Neural progenitor cell (in vitro differentiated cells): ENCODE results near the gene DMKN. TPM values are rescaled to one million over a fixed set of nuclear protein-coding genes. Genes with fewer than 3 reads are reported as not detected.

Experiments
- DNase-seq: peaks from one replicate; pipeline ENCODE4 v3.0.0-alpha.2; 2016; ENCODE audit warnings: low spot score
- H2AFZ ChIP-seq: fragments of 200-600 bp; sonication (generic); replicated peaks from 2 replicates; pipeline ENCODE4 v1.6.1; 2016; ENCODE audit warnings: antibody characterized with exemption
- H3F3A ChIP-seq: fragments of 200-600 bp; sonication (generic); 2 replicates; pipeline ENCODE4 v1.6.1; 2016; ENCODE audit warnings: antibody characterized with exemption, low read depth
- H3K27ac ChIP-seq: fragments of 200-600 bp; sonication (generic); 2 replicates; pipeline ENCODE4 v1.5.1; 2016; ENCODE audit warnings: mild to moderate bottlenecking
- H3K27me3 ChIP-seq: fragments of 200-600 bp; sonication (generic); 2 replicates; pipeline ENCODE4 v1.6.1; 2016; ENCODE audit warnings: mild to moderate bottlenecking, moderate library complexity
- H3K36me3 ChIP-seq: fragments of 200-600 bp; sonication (generic); 2 replicates; pipeline ENCODE4 v1.5.1; 2016
- H3K4me1 ChIP-seq: fragments of 200-600 bp; sonication (generic); 2 replicates; pipeline ENCODE4 v1.6.1; 2016; ENCODE audit warnings: mixed run types
- H3K4me2 ChIP-seq: fragments of 200-600 bp; sonication (generic); 2 replicates; pipeline ENCODE4 v1.6.1; 2016
- H3K4me3 ChIP-seq: fragments of 200-600 bp; sonication (generic); 2 replicates; pipeline ENCODE4 v1.5.1; 2016
- H3K79me2 ChIP-seq: fragments of 200-600 bp; sonication (generic); 2 replicates; pipeline ENCODE4 v1.6.1; 2016; ENCODE audit warnings: low read depth
- H3K9ac ChIP-seq: fragments of 200-600 bp; sonication (generic); 2 replicates; pipeline ENCODE4 v1.6.1; 2016
- H3K9me3 ChIP-seq: fragments of 200-600 bp; sonication (generic); 2 replicates; pipeline ENCODE4 v1.5.1; 2016; ENCODE audit warnings: low read depth
- H4K20me1 ChIP-seq: fragments of 200-600 bp; sonication (generic); 2 replicates; pipeline ENCODE4 v1.6.1; 2016; ENCODE audit warnings: low read depth
- H3K27ac Mint-ChIP-seq: 3 replicates; pipeline ENCODE4 v1.8.0; 2021; ENCODE audit warnings: mixed read lengths
- H3K27me3 Mint-ChIP-seq: 2 replicates; pipeline ENCODE4 v1.8.0; 2022; ENCODE audit warnings: low read depth, mild to moderate bottlenecking, inconsistent platforms, moderate library complexity, mixed read lengths; ENCODE audit not compliant: insufficient read depth
- H3K36me3 Mint-ChIP-seq: 3 replicates; pipeline ENCODE4 v1.8.0; 2021; ENCODE audit warnings: mixed read lengths
- H3K4me1 Mint-ChIP-seq: 3 replicates; pipeline ENCODE4 v1.8.0; 2021; ENCODE audit warnings: mixed read lengths
- H3K4me3 Mint-ChIP-seq: 3 replicates; pipeline ENCODE4 v1.8.0; 2021; ENCODE audit warnings: mild to moderate bottlenecking, moderate library complexity, mixed read lengths
- H3K9me3 Mint-ChIP-seq: 3 replicates; pipeline ENCODE4 v1.8.0; 2020; ENCODE audit warnings: mixed read lengths
- EZH2 ChIP-seq: fragments of 200-600 bp; sonication (generic); IDR thresholded peaks from 2 replicates; pipeline ENCODE4 v1.6.1; 2017; ENCODE audit warnings: antibody characterized with exemption, mild to moderate bottlenecking, moderate library complexity
- EZH2phosphoT487 ChIP-seq: fragments of 200-600 bp; sonication (generic); IDR thresholded peaks from 2 replicates; pipeline ENCODE4 v1.6.1; 2017; ENCODE audit warnings: antibody characterized with exemption
- total RNA-seq: library from RNA; depleted of rRNA; stranded (reverse); fragments of >200 nt; gene quantifications from 2 replicates; pipeline ENCODE4 v1.2.3, GENCODE V29; 2015; ENCODE audit warnings: low replicate concordance
- TF ChIP-seq, protein P1 (sequence below): fragments of 200-600 bp; sonication (generic); IDR thresholded peaks from 2 replicates; pipeline ENCODE4 v1.5.1; 2017; ENCODE audit warnings: antibody characterized with exemption, mild to moderate bottlenecking

Gene DMKN
- total RNA-seq, 1 donor from 2014 or later, result 175 TPM

DNA sequence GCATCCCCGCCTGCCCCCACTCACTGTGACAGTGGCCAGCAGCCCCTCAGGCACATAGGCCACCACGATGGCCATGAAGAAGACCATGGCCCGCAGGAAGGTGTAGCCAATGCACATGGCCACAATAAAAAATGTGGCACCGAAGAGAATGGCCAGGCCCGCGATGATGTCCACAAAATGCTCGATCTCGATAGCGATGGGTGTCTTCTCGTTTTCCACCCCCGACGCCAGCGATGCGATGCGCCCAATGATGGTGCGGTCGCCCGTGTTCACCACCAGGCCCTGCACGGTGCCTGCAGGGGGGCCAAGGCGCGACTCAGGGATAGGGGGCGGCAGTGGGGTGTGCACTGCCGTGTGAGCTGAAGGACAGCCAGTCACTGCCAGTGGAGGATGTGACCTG lies 46.3 kb upstream of the DMKN start:
- no peak for DNase-seq
- Mint-ChIP-seq H3K27ac (no peak overlapping the region), H3K9me3 (no peaks in the 10 kb centered on the region), H3K27me3 (peaks cover 33% of the 10 kb centered on the region), H3K4me3 (peak overlapping the region; percentile 33), H3K4me1 (peaks cover 11% of the 10 kb centered on the region), H3K36me3 (no peaks in the 10 kb centered on the region)
- no peak overlapping the region for H3K27ac ChIP-seq
- no peak overlapping the region for H3K4me2 ChIP-seq
- no peak overlapping the region for H2AFZ ChIP-seq
- TF ChIP-seq, protein P1, sequence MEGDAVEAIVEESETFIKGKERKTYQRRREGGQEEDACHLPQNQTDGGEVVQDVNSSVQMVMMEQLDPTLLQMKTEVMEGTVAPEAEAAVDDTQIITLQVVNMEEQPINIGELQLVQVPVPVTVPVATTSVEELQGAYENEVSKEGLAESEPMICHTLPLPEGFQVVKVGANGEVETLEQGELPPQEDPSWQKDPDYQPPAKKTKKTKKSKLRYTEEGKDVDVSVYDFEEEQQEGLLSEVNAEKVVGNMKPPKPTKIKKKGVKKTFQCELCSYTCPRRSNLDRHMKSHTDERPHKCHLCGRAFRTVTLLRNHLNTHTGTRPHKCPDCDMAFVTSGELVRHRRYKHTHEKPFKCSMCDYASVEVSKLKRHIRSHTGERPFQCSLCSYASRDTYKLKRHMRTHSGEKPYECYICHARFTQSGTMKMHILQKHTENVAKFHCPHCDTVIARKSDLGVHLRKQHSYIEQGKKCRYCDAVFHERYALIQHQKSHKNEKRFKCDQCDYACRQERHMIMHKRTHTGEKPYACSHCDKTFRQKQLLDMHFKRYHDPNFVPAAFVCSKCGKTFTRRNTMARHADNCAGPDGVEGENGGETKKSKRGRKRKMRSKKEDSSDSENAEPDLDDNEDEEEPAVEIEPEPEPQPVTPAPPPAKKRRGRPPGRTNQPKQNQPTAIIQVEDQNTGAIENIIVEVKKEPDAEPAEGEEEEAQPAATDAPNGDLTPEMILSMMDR, result no peak
- TF ChIP-seq EZH2, result no peak
- no peak for TF ChIP-seq EZH2phosphoT487
- no peaks in the 10 kb centered on the region for H3K4me1 ChIP-seq
- peaks cover 11% of the 10 kb centered on the region for H3F3A ChIP-seq
- no peaks in the 10 kb centered on the region for H3K9me3 ChIP-seq
- no peak overlapping the region for H3K4me3 ChIP-seq
- H4K20me1 ChIP-seq, result no peaks in the 10 kb centered on the region
- H3K27me3 ChIP-seq, result peaks cover 76% of the 10 kb centered on the region
- H3K79me2 ChIP-seq, result no peaks in the 10 kb centered on the region
- H3K36me3 ChIP-seq, result no peaks in the 10 kb centered on the region
- no peak overlapping the region for H3K9ac ChIP-seq

GRCh38 chr19:35559281-35559659 lies 45.8 kb upstream of the DMKN start:
- H4K20me1 ChIP-seq, result no peaks in the 10 kb centered on the region
- no peak overlapping the region for H3K9ac ChIP-seq
- H3K4me3 Mint-ChIP-seq, result peak overlapping the region; percentile 43
- H3K9me3 Mint-ChIP-seq, result no peaks in the 10 kb centered on the region
- H3K4me1 ChIP-seq, result no peaks in the 10 kb centered on the region
- H3K27me3 ChIP-seq, result peaks cover 78% of the 10 kb centered on the region
- peak; percentile 31 for DNase-seq
- TF ChIP-seq EZH2phosphoT487, result no peak
- no peak for TF ChIP-seq EZH2
- TF ChIP-seq, protein P1, result no peak
- H3F3A ChIP-seq, result peaks cover 11% of the 10 kb centered on the region
- H3K27ac ChIP-seq, result no peak overlapping the region
- no peak overlapping the region for H3K27ac Mint-ChIP-seq
- H3K4me2 ChIP-seq, result no peak overlapping the region
- H3K79me2 ChIP-seq, result no peaks in the 10 kb centered on the region
- H3K9me3 ChIP-seq, result no peaks in the 10 kb centered on the region
- H2AFZ ChIP-seq, result no peak overlapping the region
- peaks cover 35% of the 10 kb centered on the region for H3K27me3 Mint-ChIP-seq
- H3K36me3 Mint-ChIP-seq, result no peaks in the 10 kb centered on the region
- H3K4me1 Mint-ChIP-seq, result peaks cover 11% of the 10 kb centered on the region
- no peaks in the 10 kb centered on the region for H3K36me3 ChIP-seq
- H3K4me3 ChIP-seq, result no peak overlapping the region

GRCh38 chr19:35558400-35559280 lies 45.2 kb upstream of the DMKN start:
- no peaks in the 10 kb centered on the region for H3K9me3 ChIP-seq
- no peaks in the 10 kb centered on the region for H4K20me1 ChIP-seq
- H3K36me3 ChIP-seq, result no peaks in the 10 kb centered on the region
- no peak overlapping the region for H3K27ac Mint-ChIP-seq
- H3F3A ChIP-seq, result peaks cover 11% of the 10 kb centered on the region
- peaks cover 79% of the 10 kb centered on the region for H3K27me3 ChIP-seq
- no peak for DNase-seq
- peak overlapping the region; percentile 73 for H3K4me2 ChIP-seq
- H3K27me3 Mint-ChIP-seq, result peaks cover 38% of the 10 kb centered on the region
- H3K27ac ChIP-seq, result no peak overlapping the region
- no peak overlapping the region for H3K9ac ChIP-seq
- H3K9me3 Mint-ChIP-seq, result no peaks in the 10 kb centered on the region
- TF ChIP-seq EZH2phosphoT487 (no peak), EZH2 (peak; percentile 32)
- H3K79me2 ChIP-seq, result no peaks in the 10 kb centered on the region
- H3K36me3 Mint-ChIP-seq, result no peaks in the 10 kb centered on the region
- peaks cover 11% of the 10 kb centered on the region for H3K4me1 Mint-ChIP-seq
- H2AFZ ChIP-seq, result no peak overlapping the region
- peak overlapping the region; percentile 91 for H3K4me3 Mint-ChIP-seq
- H3K4me1 ChIP-seq, result no peaks in the 10 kb centered on the region
- H3K4me3 ChIP-seq, result peak overlapping the region; percentile 54
